HG03066 (cell line): ENCODE results near the gene SEMA6A.

Experiments used
- ATAC-seq: cut with Tn5 transposase; IDR thresholded peaks from one replicate; pipeline ENCODE4 v1.9.1; 2021; ENCODE audit warnings: low read depth; ENCODE audit not compliant: unreplicated experiment

SEMA6A gene

DNA sequence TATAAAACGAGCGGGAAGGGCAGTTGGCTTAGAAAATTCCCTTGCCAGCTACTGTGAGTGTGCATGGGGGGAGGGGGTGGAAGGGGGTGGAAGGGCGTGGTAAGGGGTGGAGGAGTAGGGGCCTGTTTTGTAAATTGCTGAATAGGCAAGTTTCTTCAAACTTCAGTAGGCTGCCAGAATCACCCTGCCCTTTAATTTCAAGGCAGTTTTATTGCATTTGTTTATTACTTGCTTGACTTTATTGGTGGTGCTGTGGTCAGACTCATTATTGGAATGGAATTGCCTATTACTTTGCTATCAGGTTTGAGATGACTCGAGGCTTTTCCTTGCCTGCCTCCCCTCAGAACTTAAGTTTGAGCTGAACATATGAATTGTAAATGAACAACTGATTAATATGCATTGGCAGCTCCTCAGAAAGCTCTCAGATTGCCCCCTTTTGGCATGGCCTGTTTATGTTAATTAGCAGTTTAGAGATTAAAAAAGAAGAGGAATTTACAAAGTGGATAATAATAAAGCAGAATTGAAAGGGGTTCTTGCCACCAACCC lies 76.0 kb downstream of the SEMA6A start:
- ATAC-seq: no peak

DNA sequence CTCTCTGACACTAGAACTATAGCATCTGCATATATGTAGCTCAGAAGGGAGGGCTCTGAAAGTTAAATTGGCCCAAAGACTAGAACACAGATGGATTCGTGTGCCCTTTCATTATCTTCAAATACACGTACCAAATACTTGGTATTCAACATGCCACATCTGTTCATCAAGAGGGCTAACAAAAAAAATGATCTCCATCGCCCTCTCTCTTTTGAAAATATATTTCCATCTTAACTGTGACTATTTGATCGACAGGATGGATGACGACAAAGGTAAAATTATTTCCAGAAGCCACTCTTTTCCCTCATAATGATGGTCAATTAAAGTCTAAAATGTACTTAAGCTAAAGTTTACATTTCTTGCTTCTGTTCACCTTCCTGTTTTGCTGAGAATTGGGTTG lies 77.0 kb downstream of the SEMA6A start:
- no peak for ATAC-seq

DNA sequence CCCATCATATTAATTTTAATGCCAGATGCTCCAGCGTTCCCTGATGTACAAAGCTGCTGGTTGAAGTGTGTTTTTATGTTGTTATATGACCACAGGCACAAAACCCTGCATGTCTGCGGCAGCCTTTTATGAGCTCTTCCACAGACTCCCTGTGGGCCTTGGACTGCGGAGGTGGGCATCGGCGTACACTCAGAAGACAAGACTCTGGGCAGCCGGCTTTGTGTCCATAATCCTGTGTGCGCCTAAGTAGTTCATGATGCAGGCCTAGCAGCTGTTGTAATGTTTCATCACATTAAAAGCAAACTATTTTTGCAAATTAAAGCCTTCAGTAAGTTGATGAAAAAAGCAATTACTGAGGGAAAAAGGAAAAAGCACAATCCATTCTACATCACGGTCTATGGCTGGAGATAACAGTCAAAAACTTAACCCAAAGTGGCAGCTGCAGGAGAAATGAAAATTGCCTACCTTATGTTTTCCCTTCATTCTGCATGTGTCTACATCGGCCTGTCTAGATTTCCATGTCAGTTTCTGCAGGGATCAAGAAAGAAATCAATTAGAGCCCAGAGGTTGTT lies 78.8 kb downstream of the SEMA6A start:
- ATAC-seq: no peak

DNA sequence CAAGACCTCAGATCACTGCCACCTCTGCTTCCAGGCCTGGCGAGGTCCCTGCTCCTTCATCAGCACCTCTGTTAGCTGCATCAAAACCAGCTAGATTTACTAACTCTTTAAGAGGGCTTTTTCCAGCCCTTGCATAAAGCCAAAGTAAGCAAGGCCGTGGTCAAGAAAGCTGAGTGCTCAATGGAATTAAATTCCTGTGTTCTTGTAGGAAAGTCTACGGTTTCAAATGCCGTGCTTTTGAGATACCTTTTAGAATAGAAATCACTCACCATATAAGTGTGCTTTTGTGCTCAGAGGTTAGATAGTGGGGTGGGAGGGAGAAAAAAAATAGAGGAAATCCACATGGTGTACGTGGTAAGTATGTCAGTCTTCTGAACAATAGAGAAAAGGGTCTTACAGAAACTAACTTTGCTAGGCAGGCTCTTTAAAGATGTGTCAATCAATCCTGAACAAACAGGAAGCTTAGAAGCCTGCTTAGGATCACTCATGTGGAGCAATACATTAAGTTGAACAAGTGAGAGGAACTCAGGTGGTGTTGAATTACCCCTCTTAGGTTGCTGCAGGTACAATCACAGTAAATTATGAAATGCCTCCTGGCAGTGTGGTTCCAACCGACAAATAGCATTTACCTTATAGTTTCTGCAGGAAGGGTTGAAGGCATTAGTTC lies 79.7 kb downstream of the SEMA6A start:
- ATAC-seq: no peak

DNA sequence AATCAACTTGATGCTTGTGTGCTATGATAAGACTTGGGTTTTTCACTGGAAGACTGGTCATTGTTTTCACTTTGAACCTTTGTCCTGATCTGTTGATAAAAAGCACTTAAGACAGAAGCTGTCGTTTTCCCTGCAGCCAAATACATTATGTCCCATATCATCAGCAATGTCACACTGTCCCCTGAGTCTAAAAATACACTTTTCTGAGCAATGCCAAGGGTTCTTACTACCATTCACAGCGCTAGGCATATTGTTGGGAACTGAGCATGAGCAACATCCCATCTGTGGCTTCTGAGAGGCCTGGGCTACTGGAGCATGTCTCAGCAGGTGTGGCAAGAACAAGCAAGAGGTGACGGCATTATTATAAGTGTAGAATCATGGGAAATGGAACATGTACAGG lies 81.8 kb downstream of the SEMA6A start:
- no peak for ATAC-seq

DNA sequence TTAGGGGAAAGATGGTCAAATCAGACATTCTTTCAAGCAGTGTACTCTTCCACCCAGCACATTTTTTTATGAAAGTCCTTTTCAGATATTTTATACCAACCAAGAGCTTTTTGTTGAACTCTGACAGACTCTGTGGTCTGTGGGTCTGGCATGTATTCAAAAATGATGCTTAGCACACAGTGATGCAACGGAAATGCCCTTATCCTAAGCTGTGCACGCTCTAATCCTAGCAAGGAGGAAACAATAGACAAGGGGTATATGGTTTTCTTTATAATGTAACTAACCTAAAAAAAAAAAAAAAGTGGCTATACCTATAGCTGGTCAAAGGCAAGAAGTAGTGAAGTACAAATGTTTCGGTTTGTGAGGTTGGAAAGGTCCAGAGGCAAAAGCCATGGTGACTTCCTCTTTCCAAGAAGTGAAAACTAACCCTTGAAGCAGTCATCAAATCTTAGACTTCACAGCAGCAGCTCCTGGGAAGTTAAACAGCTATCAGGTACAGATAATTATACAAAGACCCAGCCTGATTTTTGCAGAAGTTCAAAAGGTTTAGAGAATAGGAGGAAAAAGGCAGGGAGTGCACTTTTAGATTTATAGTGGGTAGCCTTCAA lies 82.5 kb downstream of the SEMA6A start:
- ATAC-seq: peak; percentile 54

DNA sequence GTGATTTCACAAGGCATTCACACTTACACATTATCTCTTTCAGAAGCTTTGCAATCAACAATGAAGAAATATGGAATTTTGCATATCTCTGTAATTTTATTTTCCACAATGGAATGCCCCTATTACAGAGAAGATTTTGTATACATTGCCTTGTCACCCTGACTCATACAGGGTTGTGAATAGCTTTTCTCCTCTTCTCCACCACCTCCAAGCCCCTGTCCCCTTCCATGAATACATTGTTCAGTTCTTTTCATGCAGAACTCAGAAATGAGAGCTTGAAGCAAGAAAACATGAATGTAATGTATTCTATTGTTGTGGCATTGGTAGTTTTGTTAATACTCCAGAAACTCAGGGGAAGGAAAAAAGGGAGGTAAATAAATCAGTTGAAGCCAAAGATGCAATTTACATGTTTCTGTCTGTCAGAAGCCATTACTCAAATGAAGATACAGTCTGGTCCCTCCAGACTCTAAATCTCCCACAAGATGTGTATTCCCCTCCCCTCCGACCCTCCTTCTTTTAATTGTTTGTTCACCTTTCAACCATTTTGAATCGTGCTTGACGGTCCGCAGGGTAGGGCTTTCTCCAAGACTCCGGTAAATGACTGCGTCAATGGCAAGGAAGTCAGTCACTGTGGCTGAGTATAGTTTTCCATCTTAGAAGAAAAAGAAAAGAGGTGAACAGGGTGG lies 86.1 kb downstream of the SEMA6A start:
- no peak for ATAC-seq

DNA sequence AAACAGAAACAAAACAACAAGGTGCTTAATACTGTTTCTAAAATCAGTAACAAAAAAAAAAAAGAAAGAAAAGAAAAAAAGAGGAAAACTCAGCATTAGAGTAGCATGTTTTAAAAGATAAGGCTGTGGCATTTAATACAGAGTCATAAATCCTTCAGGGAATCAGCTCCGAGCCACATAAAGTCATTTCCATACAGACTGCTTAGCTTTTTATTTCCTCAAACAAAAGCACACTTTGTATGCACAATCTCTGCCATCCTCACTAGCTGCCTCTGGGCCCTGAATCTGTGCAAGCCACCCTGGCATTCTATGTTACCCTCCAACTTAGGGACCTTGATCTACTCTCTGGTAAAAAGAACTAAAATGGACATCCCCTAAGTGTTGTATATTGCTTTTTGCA lies 87.6 kb downstream of the SEMA6A start:
- ATAC-seq: no peak

DNA sequence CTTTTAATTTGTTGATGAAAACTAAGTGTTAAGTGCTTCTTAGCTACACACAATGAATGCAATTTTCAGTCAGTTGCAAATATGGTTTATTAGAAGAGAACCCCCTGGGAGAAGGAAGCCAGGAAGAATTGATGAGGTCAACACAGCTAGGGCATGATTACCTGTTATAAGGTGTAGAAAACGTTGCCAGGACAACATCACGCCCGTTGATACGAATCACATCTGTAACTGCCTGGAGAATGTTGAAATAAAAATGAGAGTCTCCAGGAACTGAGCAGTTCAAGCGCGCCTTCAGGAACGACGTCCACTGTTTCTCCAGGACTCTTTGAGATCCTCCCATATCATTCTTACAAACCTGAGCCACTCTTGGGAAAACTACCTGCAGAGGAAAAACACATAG lies 88.0 kb downstream of the SEMA6A start:
- ATAC-seq: no peak

DNA sequence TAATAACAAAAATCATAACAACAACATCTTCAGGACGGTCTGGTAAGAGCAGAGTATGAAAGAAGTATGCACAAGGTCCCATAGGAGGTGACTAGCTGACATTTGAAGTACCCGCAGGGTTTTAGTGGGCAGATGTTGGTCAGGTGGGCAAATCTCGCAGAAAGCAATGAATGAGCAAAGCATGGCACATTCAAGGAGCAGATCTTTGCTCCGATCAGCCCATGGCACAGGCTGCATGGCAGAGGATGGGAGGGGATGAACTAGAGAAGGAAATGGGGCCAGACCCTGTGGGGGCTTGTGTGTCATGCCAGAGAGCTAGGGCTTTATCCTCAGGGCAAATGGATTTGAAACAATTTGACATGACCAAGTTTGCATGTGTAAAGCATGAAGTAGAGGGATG lies 90.0 kb downstream of the SEMA6A start:
- ATAC-seq: no peak

DNA sequence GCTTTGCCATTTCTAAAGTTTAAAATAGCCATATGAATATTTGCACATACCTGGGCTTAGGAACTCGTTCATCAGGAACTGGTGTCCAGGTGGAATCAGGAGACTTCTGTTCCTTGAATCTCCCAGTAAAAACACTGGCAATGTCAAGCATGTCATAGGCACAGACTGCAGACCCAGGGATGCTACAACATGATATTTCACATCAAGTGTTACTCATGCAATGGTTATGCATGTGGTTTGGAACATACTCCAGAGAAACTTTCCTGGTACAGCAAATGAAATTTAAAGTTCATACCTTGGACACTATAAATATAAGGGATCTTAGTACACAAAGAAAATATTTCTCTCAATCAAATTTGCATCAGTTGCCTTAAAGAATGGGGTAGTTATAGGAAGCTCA lies 92.2 kb downstream of the SEMA6A start:
- ATAC-seq: no peak

DNA sequence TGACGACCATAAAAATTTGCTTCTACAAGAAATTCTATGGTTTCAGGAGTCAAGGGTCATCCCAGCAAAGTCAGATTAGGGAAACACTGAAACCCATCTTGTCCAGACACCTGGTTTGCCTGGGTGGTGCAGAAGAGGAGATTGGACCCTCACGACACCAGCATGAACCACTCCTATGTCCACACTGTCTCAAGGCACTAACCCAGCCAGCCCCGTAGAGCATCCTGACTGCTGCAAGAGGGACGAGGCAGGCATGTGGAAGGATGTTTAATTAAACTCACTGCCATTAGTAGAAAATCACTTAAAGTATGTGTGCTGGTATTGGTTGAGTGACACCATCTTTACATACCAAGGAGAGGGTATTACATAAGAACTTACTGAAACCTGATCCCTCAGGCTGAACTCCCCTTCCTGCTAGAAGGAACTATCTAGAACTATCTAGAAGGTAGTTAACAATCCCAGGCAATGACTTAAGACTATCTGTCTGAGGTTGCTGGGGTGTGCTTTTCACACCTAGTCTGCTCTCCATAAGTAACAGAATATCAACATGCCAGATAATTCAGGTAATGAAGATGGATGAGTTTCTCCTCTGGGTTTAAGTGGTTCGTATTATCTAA lies 93.6 kb downstream of the SEMA6A start:
- ATAC-seq: no peak

DNA sequence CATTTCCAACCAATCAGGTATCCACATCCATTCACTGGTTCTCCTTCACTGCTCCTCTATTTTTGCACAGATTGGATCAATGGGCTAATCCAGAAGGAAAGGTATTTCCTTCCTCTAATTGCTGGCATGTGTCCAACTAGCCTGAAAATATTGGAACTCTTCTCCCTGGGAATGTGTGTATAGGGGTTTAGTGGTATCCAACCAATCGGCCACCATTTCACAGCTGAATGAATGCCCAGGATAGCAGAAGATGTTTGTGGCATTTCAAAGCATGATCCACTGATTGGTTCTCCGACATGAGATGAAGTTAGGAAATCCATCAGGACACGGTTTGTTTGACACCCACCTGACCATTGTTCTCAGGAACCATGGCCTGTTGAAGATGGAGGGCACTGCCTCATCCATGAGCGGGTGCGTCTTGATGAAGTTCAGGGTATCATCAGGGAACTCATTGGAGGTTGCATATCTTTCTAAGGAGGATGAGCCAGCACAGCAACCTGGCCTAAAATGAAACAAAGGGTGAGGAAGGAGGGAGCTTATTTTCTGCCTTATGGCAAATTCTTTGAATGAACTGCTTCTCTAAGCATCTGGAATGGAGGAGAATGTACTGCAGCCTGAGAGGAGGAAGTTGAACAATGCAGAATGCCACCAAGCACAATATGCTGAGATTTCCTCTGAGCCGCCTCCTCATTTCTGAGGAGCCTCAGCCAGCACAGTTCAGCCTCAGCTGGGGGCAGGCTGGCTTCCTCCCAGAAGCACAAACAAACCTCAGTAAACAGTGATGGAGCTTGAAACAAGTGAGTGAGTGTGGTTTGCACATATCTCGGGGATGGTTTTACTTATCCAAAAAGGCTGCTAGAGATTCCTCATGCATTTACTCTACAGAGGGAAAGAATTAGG lies 94.6 kb downstream of the SEMA6A start:
- no peak for ATAC-seq

DNA sequence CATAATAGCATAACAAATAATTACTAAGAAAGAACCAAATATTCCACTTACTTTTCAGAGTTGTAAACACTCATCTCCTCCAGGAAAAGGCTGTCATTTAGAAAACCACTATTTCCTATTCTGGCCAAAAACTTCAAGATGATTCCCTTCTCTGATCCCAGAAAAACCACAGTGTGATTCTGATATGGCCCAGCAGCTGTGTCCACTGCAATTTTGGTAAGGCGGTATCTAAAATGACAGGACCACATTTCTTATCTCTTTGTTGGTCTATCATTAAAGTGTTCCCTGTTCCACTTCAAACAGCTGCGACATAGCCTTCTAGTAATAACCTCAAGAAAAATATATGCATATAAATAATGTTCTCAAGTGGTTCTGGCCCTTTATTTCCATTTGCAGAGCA lies 96.1 kb downstream of the SEMA6A start:
- ATAC-seq: no peak

DNA sequence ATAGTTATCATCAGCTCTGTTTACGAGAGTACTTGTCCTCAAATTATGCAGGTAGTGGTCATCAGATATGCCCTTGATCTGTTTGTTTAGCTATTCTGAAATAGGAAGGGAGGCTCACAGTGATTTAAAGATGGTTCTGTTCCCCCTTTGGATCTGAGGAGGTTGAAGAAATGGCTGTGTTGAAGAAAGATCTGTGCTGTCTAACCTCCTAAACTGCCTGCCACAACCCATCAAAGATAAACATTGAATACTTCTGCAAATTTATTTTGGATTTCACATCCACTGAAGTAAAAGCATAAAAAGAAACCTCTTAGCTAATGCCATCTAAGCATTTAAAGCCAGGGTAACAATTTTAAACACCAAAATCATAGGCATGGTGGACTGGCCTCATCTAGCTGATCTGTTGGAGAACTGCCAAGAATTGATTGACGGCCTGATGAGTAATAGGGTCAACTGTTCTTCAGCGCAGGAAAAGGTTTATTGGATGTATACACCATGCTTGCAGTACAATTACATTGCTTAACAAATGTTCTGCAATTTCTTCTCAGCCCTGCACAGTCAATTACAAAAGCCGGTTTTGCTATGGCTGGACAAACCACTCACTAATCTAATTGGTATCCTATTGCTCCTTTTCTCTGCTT lies 97.6 kb downstream of the SEMA6A start:
- ATAC-seq: no peak

DNA sequence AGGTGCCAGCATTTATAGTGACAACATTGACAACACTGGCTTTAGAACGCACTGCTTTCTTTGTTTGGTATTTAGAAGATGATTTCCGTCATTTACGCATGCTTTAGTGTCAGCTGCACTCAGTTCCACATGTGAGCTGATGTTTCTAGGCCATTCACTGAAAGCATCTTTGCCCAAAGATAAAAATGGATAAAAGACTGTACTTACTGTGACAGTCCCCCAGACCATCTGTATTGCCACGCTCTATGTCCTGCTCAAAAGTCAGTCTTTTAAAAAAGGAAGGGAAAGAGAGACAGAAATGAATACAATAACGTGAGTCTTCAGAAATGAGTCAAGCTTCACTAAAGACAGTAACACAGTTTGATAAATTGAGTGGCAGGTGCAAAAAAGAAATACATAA lies 99.3 kb downstream of the SEMA6A start:
- ATAC-seq: no peak

DNA sequence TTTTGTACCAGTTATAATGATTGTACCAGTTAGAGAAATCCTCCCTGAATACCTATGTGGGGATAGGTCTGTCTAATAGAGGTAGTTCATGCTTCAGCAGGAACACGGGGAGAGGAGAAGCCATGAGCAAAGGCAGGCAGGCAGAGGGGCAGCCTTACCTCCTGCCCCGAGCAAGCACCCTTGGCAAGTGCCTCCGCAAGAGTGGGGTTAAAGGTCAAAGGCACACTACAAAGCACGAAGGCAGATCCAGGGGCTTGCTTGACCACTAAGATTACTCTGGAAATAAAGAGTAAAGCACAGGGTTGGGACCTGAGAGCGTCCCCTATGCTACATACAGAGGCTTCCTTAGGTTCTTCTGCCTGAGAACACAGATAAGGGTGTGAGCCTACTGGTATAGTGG lies 100.9 kb downstream of the SEMA6A start:
- ATAC-seq: no peak

DNA sequence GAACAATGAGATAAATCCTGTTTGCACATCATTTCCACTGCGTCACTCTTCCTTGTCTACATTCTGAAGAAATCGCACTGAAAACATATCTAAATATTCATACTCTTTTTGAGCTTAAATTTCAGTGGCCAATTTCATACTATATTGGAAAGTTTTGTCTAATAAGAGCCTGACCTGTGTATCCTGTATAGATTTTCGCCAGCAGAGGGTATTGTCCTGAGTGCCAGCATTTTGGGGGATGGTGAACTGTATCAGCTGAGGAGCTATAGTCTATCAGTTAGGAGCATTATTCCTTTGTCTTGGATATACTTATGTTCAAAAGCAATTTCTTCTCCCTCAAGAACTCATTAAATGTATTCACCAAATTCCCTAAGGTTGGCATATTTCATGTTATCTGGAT lies 102.3 kb downstream of the SEMA6A start:
- no peak for ATAC-seq

DNA sequence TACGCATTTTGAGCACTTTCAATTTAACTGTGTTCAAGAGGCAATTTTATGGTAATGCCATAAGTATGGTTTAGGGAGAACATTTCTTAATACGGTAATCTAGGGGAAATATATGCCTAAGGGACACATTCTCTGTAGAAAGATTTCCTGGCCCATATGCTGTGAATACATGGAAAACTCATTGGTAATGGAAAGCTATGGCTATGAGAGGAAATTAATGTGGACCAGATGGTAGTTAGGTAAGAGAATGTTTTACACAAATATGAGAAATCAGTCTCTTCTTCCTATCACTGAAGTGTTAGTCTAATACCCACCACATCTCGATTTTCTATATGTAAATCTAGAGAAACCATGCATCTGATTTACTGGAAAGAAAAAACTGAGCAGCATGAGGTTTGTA lies 105.0 kb downstream of the SEMA6A start:
- no peak for ATAC-seq

DNA sequence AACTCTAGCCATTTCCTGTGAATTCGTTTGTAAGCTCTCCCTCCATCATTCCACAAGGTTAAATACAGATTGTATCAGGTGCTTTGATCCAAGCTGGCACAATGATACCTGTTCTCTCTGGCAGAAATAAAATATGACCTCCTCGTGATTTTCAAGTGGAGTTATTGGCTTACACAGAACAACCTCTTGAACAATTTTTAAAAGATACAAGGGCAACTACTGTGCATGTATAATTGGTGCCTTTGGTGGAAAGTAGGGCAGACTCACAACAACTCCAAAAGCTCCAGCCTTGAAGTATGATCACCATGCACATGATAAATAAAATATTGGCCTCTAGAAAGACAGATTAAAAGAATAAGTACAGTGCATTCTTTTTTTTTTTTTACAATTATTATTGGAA lies 106.0 kb downstream of the SEMA6A start:
- no peak for ATAC-seq
